K562 treated with DMSO at 1 percent for 48 hours (cell line): ENCODE data around the gene INHA. TPM values are rescaled to one million over a fixed set of nuclear protein-coding genes. Genes with fewer than 3 reads are reported as not detected.

Experiments
- total RNA-seq: library from RNA; unstranded; fragments of 300-600 nt; gene quantifications from 2 replicates; pipeline ENCODE4 v1.2.3, GENCODE V29; 2022; ENCODE audit warnings: low replicate concordance; ENCODE audit errors: extremely low read depth

INHA gene, protein sequence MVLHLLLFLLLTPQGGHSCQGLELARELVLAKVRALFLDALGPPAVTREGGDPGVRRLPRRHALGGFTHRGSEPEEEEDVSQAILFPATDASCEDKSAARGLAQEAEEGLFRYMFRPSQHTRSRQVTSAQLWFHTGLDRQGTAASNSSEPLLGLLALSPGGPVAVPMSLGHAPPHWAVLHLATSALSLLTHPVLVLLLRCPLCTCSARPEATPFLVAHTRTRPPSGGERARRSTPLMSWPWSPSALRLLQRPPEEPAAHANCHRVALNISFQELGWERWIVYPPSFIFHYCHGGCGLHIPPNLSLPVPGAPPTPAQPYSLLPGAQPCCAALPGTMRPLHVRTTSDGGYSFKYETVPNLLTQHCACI
- total RNA-seq = not detected in 2 replicates

DNA sequence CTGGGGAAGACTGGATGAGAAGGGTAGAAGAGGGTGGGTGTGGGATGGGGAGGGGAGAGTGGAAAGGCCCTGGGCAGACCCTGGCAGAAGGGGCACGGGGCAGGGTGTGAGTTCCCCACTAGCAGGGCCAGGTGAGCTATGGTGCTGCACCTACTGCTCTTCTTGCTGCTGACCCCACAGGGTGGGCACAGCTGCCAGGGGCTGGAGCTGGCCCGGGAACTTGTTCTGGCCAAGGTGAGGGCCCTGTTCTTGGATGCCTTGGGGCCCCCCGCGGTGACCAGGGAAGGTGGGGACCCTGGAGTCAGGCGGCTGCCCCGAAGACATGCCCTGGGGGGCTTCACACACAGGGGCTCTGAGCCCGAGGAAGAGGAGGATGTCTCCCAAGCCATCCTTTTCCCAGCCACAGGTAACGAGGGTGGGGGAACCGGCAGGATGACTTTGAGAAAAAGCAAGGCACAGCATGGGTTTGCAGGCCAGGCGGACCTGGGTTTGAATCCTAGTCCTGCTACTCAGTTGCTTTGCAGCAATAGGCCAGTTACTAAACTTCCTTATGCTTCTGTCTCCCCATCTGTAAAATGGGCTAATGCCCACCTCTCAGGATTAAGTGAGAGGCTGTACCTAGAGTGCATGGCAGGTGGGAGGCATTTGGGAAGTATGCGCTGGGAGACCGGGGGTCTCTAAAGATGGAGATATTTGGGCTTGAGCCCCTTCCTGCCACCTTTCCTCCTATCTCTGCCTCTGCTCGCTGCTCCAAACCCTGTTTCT lies at the start of gene INHA:
INHA (plus strand) TSS at position 74 of the 765 bp plus-strand sequence; CDS start at position 139, 65 bp downstream.

DNA sequence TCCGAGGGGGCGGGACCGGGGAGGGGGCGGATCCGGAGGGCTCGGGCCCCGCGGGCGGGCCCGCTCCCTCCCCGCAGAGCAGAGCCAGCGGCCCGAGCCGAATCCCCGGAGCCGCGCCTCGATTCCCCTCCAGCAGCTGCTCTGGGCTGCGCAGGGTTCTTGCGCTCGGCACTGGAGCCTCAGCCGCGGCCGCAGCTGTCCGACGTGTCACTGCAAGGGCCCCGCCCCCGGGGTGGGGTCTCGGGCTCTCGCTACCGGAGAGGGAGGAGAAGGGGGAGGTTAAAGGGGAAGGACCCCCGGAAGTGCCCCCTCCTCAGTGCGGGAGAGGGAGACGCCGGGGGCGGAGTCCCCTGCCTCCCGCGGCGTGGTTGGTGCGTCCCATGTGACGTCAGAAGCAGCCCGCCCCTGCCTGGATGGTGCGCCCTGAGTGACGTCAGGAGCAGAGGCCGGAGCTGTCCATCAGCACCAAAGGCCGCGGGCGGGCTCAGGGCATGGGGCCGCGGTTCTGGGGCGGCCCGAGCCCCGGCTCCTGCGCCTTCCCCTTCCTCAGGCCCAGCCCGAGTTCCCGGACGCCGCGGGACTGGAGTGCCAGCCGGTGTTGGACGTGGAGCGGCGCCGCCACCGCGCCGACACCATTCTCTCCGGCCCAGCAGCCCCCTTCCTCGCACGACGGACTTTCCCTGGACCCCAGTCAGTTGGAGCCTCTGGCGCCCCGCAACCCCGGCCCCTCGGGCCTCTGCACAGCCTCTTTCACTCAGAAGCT lies 28.3 kb upstream of the INHA start, which contains the start of the genes CHPF and TMEM198:
CHPF (minus strand) TSS at position 214 of the 763 bp plus-strand sequence. CDS start 271 bp downstream, outside the sequence.
TMEM198 (plus strand) TSS at position 433 of the 763 bp plus-strand sequence. CDS start 700 bp downstream, outside the sequence.

DNA sequence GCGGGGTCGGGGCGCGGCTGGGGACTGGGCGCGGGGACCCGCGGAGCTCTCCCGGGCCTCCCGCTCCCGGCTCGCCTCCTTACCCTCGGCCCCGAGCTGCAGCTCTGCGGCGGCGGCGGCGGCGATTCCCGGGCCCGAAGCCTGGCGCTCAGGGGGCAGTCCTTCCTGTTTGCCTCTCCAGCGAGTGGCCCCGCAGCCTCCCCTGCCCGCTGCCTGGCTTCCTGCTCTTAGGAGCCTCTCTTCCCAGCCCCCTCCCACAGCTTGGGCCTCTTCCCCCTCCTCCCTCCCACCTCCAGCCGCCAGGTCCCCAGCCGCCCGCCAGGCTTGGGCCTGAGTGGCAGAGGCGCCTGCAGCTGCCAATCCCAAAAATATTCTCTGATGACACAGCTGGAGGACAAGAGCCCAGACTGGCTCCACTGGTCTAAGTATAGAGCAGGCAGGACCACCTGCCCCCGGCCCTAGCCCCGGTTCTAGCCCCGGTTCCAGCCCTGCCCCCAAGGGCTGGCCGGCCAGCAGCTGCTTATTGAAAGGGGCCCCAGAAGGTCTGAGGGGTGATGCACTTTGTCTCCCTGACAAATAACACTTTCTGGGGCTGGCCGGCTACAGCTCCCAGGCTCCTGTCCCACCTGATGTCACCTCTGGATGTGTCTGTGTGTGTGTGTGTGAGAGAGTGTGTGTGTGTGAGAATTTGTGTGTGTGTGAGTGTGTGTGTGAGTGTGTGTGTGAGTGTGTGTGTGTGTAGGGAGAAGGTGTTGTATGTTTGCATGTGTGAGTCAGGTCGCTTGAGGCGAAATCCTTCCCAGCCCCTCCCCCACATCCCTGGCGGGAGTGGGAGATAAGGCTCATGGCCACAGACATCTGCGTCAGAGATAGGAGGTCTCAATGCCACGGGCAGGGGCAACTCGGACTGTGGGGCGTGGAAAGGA lies 536 bp upstream of the INHA start, which contains the start of gene OBSL1:
OBSL1 (minus strand) TSS at position 229 of the 926 bp plus-strand sequence. CDS start 307 bp downstream, outside the sequence.

DNA sequence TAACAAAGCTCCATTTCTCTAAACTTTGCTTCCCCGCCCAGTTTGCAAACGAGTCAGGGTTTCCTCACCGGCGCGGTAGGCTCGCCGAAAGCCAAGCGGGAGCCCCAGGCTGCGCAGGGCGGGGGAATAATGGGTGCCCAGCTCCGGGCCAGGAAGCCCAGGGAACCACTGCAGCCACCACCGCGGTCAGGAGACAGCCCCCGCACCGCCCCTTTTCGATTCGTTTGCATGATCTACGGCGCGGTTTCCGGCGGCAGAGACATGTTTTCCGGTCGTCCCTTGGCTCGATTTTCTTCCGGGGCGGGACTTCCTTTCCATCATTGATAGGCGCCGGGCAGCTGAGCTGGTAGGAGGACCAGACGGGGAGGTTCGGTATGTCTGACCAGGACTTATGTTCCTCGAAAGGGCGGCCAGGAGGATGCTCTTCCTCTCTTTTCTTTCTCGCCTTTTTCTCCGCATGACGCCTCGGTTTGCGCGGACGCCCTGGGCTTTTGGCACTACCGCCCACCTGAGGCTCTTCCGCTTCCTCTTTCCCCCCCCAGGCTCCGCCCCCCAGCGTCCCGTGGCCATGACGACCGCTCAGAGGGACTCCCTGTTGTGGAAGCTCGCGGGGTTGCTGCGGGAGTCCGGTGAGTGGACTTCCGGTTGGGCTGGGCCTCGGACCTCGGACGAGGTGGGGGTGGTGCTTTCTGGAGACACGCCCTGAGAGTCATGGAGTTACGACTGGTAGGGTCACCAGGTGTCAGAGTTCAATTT lies 25.6 kb downstream of the INHA start, which contains the start of gene STK11IP:
STK11IP (plus strand) TSS at position 306 of the 756 bp plus-strand sequence; CDS start at position 569, 263 bp downstream.

Other genes with a start within 250 kb of the INHA start
- gene RESP18, start 239.6 kb upstream of the INHA start, total RNA-seq = not detected in 2 replicates
- gene DNPEP, start 184.4 kb upstream of the INHA start, total RNA-seq = not detected in 2 replicates
- gene DES, start 153.9 kb upstream of the INHA start, total RNA-seq = not detected in 2 replicates
- not detected in 2 replicates for gene SPEG, start 137.5 kb upstream of the INHA start, total RNA-seq
- 259 TPM in 1 of 2 replicates, not detected in the other for gene GMPPA, start 73.4 kb upstream of the INHA start, total RNA-seq
- not detected in 2 replicates for gene ASIC4, start 57.8 kb upstream of the INHA start, total RNA-seq
- 168 TPM in 1 of 2 replicates, not detected in the other for gene CHPF, start 28.5 kb upstream of the INHA start, total RNA-seq
- not detected in 2 replicates for gene TMEM198, start 28.3 kb upstream of the INHA start, total RNA-seq
- gene OBSL1, start 771 bp upstream of the INHA start, total RNA-seq = not detected in 2 replicates
- gene STK11IP, start 25.5 kb downstream of the INHA start, total RNA-seq = not detected in 2 replicates
- gene SLC4A3, start 55.3 kb downstream of the INHA start, total RNA-seq = not detected in 2 replicates